ENCODE results near the gene BCL7C. TPM values are rescaled to one million over a fixed set of nuclear protein-coding genes. Genes with fewer than 3 reads are reported as not detected.

The BCL7C gene
- total RNA-seq, 2 experiments from 2014 or later, result 17.8 to 19.1 TPM

DNA sequence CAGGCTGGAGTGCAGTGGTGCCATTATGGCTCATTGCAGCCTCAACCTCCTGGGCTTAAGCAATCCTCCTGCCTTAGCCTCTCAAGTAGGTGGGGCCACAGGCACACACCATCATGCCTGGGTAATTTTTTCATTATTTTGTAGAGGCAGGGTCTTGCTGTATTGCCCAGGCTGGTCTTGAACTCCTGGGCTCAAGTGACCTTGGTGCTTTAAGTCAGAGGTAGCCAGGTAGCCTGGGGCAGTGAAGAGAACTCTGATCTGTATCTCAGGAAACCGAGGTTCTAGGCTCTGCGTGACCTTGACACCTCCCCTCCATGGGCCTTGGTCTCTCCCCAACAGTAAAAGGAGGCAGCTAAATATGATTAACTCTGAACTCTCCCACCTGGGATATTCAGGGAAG is 5.9 kb upstream of the BCL7C start:
- Mint-ChIP-seq H3K36me3 (ENCODE audit: low read depth) (no peaks in the 10 kb centered on the region), H3K4me1 (ENCODE audit: low read depth) (peaks cover 54% of the 10 kb centered on the region), H3K27me3 (no peaks in the 10 kb centered on the region), H3K4me3 (peak overlapping the region; percentile 42), H3K9me3 (peaks cover 3% of the 10 kb centered on the region), H3K27ac (no peak overlapping the region)
- H3K27ac ChIP-seq (ENCODE audit: low read depth in 1 of 2, low read length in 2 of 2), result no peak overlapping the region
- intact Hi-C loops (cut with DNase I, micrococcal nuclease), result loop anchor here in 1 of 2 experiments (5.0 kb wide), 1 partner anchor 52 kb away; no protein-coding TSS in a partner anchor
- DNase-seq, result no peak
- peaks cover 0 to 8% of the 10 kb centered on the region in 2 experiments for H3K9me3 ChIP-seq (ENCODE audit: control insufficient read depth in 1 of 2, insufficient read depth in 1 of 2, low read length in 2 of 2)
- no peaks in the 10 kb centered on the region for H3K36me3 ChIP-seq (ENCODE audit: insufficient read depth, low read length)
- TF ChIP-seq, protein P1, sequence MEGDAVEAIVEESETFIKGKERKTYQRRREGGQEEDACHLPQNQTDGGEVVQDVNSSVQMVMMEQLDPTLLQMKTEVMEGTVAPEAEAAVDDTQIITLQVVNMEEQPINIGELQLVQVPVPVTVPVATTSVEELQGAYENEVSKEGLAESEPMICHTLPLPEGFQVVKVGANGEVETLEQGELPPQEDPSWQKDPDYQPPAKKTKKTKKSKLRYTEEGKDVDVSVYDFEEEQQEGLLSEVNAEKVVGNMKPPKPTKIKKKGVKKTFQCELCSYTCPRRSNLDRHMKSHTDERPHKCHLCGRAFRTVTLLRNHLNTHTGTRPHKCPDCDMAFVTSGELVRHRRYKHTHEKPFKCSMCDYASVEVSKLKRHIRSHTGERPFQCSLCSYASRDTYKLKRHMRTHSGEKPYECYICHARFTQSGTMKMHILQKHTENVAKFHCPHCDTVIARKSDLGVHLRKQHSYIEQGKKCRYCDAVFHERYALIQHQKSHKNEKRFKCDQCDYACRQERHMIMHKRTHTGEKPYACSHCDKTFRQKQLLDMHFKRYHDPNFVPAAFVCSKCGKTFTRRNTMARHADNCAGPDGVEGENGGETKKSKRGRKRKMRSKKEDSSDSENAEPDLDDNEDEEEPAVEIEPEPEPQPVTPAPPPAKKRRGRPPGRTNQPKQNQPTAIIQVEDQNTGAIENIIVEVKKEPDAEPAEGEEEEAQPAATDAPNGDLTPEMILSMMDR (IDR thresholded peaks at IDR 0.05), result no peak
- ATAC-seq (ENCODE audit: poor library complexity), result no peak
- H3K4me3 ChIP-seq (ENCODE audit: low read length), result no peak overlapping the region
- H3K27me3 ChIP-seq (ENCODE audit: control insufficient read depth in 1 of 2, insufficient read depth in 2 of 2, low read length in 2 of 2), result no peaks in the 10 kb centered on the region
- CTCF ChIA-PET, result no interaction called here
- POLR2A ChIA-PET, result no interaction called here
- H3K4me1 ChIP-seq (ENCODE audit: insufficient read depth, low read length), result peaks cover 59% of the 10 kb centered on the region

DNA sequence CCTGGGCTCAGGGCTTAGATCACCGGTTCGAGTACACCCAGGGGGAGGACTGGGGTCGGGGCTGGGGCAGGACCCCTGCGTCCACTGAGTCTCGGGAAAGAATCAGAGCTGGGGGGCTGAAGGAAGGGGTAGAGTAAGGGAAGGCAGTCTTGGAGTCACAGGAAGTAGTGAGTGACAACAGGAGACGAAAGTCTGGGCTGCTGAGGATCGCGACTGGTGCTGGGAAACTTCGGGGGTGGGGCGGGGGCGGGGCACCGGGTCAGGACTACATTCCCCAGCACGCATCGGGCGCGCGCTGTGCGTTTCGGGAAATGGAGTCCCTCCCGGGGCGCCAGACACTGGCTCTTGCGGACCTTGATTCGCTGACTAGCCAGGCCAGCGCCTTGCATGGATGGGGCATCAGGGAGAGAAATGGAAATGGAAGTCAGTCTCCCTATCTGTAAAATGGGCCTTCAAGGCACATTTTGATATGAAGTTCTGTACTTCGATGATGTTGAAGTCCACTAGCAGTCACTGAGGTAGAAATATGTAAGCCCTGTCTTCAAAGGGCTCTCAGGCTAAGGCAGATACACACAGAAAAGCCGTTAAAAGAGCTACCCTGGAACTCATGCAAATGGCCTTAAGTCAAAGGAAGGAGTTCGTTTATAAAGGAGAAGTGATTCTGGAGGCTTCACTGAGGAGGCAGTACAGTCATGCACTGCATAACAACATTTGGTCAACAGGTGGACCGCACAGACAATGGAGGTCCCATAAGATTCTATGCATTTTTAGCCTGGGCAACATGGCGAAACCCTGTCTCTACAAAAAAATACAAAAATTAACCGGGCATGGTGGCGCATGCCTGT is 3.2 kb upstream of the BCL7C start:
- Histone ChIP-seq H3K4me3 (ENCODE audit: low read length) (peak overlapping the region; percentile 40), H3K9me3 (ENCODE audit: control insufficient read depth in 1 of 2, insufficient read depth in 1 of 2, low read length in 2 of 2) (no peaks in the 10 kb centered on the region), H3K4me1 (ENCODE audit: insufficient read depth, low read length) (peaks cover 56% of the 10 kb centered on the region), H3K27ac (ENCODE audit: low read depth in 1 of 2, low read length in 2 of 2) (peak overlapping the region; percentile 61 to 64), H3K27me3 (ENCODE audit: control insufficient read depth in 1 of 2, insufficient read depth in 2 of 2, low read length in 2 of 2) (no peaks in the 10 kb centered on the region), H3K36me3 (ENCODE audit: insufficient read depth, low read length) (peaks cover 2% of the 10 kb centered on the region)
- H3K36me3 Mint-ChIP-seq (ENCODE audit: low read depth), result peaks cover 4% of the 10 kb centered on the region
- intact Hi-C loops (cut with DNase I, micrococcal nuclease), result loop anchor here (1.0 to 2.0 kb wide), 2 partner anchors 25 to 26 kb away; partner anchors contain the start of gene FBXL19 (in 1 of the 2)
- H3K9me3 Mint-ChIP-seq, result no peaks in the 10 kb centered on the region
- ChIA-PET POLR2A (interaction anchor here (0.5 to 2.3 kb wide), 5 partner anchors 22 to 204 kb away, joined by 3 to 11 read pairs (median 3); partner anchors contain the start of genes PHKG2, ZNF646 and ZNF668), CTCF (interaction anchor here (0.7 to 2.4 kb wide), 6 partner anchors 45 to 418 kb away, joined by 3 to 14 read pairs (median 4); no protein-coding TSS in a partner anchor)
- DNase-seq (peak; percentile 60 to 91 (median 74)), ATAC-seq (ENCODE audit: poor library complexity) (peak; percentile 68)
- H3K27me3 Mint-ChIP-seq, result no peaks in the 10 kb centered on the region
- peak overlapping the region; percentile 84 for H3K4me3 Mint-ChIP-seq
- H3K27ac Mint-ChIP-seq, result peak overlapping the region; percentile 78
- TF ChIP-seq, protein P1 (IDR thresholded peaks at IDR 0.05), result no peak
- peaks cover 52% of the 10 kb centered on the region for H3K4me1 Mint-ChIP-seq (ENCODE audit: low read depth)

- peak within 1 kb of the TSS; percentile 61 to 64 for H3K27ac ChIP-seq (ENCODE audit: low read depth in 1 of 2, low read length in 2 of 2)
- Mint-ChIP-seq H3K36me3 (ENCODE audit: low read depth) (peaks cover 7% of the 10 kb centered on the region), H3K9me3 (no peaks in the 10 kb centered on the region), H3K4me3 (peak within 1 kb of the TSS; percentile 88), H3K4me1 (ENCODE audit: low read depth) (peaks cover 54% of the 10 kb centered on the region), H3K27me3 (no peaks in the 10 kb centered on the region), H3K27ac (peak within 1 kb of the TSS; percentile 78)
- H3K9me3 ChIP-seq (ENCODE audit: control insufficient read depth in 1 of 2, insufficient read depth in 1 of 2, low read length in 2 of 2), result no peaks in the 10 kb centered on the region
- POLR2A ChIA-PET, result interaction anchor here (0.8 to 2.3 kb wide), 3 partner anchors 21 to 205 kb away, joined by 3 to 11 read pairs (median 3); partner anchors contain the start of gene PHKG2
- H3K4me3 ChIP-seq (ENCODE audit: low read length), result peak within 1 kb of the TSS; percentile 40
- CTCF ChIA-PET, result interaction anchor here (2.4 kb wide), 1 partner anchor 52 kb away, joined by 13 read pairs; no protein-coding TSS in a partner anchor
- DNase-seq (peak in 2 of 14 experiments; percentile 10 to 38), ATAC-seq (ENCODE audit: poor library complexity) (no peak)
- H3K27me3 ChIP-seq (ENCODE audit: control insufficient read depth in 1 of 2, insufficient read depth in 2 of 2, low read length in 2 of 2), result no peaks in the 10 kb centered on the region
- peaks cover 51% of the 10 kb centered on the region for H3K4me1 ChIP-seq (ENCODE audit: insufficient read depth, low read length)
- intact Hi-C loops (cut with DNase I, micrococcal nuclease), result loop anchor here in 1 of 2 experiments (2.0 kb wide), 1 partner anchor 26 kb away; the partner anchor contains the start of gene FBXL19
- TF ChIP-seq, protein P1 (IDR thresholded peaks at IDR 0.05), result no peak
- peaks cover 7% of the 10 kb centered on the region for H3K36me3 ChIP-seq (ENCODE audit: insufficient read depth, low read length)
Observed at GRCh38 chr16:30896261-30896888, 2.5 kb upstream of the BCL7C start, which contains the start of gene CTF1. CTF1 (plus strand) TSS chr16:30896614; CDS start chr16:30896644, 30 bp downstream.
